Sigmoid colon (tissue), 7 donors: ENCODE results near the gene CNTNAP5. TPM values are rescaled to one million over a fixed set of nuclear protein-coding genes. Genes with fewer than 3 reads are reported as not detected.
"Not testable (repeated sequence)": the region's sequence is repeated elsewhere in the genome, so short reads cannot be mapped to it uniquely, and the experiment has no call there.

Experiments used
- DNase-seq: peaks from one replicate; pipeline ENCODE4 v3.0.0-alpha.2; 2019
- H3K27ac ChIP-seq, 4 donors: fragments of 200-600 bp; sonication (generic); one replicate each; pipeline ENCODE4 v1.5.1; 2016 to 2019; ENCODE audit warnings: mild to moderate bottlenecking in 1 of 4
- H3K27me3 ChIP-seq, 3 donors: fragments of 200-600 bp; sonication (generic); one replicate each; pipeline ENCODE4 v1.5.1; 2019; ENCODE audit warnings: mild to moderate bottlenecking in 1 of 3
- H3K36me3 ChIP-seq, 4 donors: fragments of 200-600 bp; sonication (generic); one replicate each; pipeline ENCODE4 v1.5.1; 2016 to 2019
- H3K4me1 ChIP-seq, 4 donors: fragments of 200-600 bp; sonication (generic); one replicate each; pipeline ENCODE4 v1.5.1; 2017 to 2019
- H3K4me3 ChIP-seq, 4 donors: fragments of 200-600 bp; sonication (generic); one replicate each; pipeline ENCODE4 v1.5.1; 2017 to 2019; ENCODE audit warnings: mild to moderate bottlenecking in 2 of 4, moderate library complexity in 1 of 4
- H3K9me3 ChIP-seq, 4 donors: fragments of 200-600 bp in 3 of 4; sonication (generic) in 3 of 4; one replicate each; pipeline versions ENCODE4 v1.5.1 to v1.6.1; 2013 to 2019
- EP300 ChIP-seq, 4 donors: sonication (generic); formaldehyde crosslinking; IDR thresholded peaks; one replicate each; pipeline ENCODE4 v1.6.1; 2017; ENCODE audit warnings: antibody characterized with exemption in 4 of 4
- POLR2A ChIP-seq, 2 donors: fragments of 450-650 bp; IDR thresholded peaks; one replicate each; pipeline ENCODE4 v1.6.1; 2016; ENCODE audit warnings: antibody characterized with exemption in 2 of 2, mild to moderate bottlenecking in 2 of 2, moderate library complexity in 2 of 2
- POLR2AphosphoS5 ChIP-seq, 4 donors: sonication (generic); formaldehyde crosslinking; IDR thresholded peaks; one replicate each; pipeline ENCODE4 v1.6.1; 2017; ENCODE audit warnings: antibody characterized with exemption in 4 of 4
- WGBS, 2 donors: extraction: QIAGEN DNeasy Blood & Tissue Kit; methylation state at CpG; one replicate each; pipeline ENCODE4 v1.1.7; 2013; 5-methylcytosine and 5-hydroxymethylcytosine counted together
- intact Hi-C: fragments of 100-400 bp; cut with DNase I; formaldehyde crosslinking; loops from one replicate; pipeline ENCODE4 v1.15.1; 2023
- polyA plus RNA-seq, 3 donors: library from polyadenylated mRNA; stranded (reverse); fragments of 200-250 nt; gene quantifications; one replicate each; pipeline ENCODE4 v1.2.3, GENCODE V29; 2013
- total RNA-seq, 4 donors: library from RNA; depleted of rRNA; stranded (reverse); fragments of >200 nt; gene quantifications; one replicate each; pipeline ENCODE4 v1.1.0, GENCODE V29; 2016
- TF ChIP-seq, protein P1 (sequence below), 4 experiments: fragments of 450-650 bp in 3 of 4; fragments of 200-600 bp in 1 of 4; IDR thresholded peaks; one replicate each; pipeline ENCODE4 v1.5.1; 2016 to 2019; ENCODE audit warnings: antibody characterized with exemption in 4 of 4, mild to moderate bottlenecking in 3 of 4, moderate library complexity in 2 of 4
- donor health status: healthy with polysubstance abuse.
- donor health status: Bipolar disorder and iron deficiency.
- donor health status: healthy.

The CNTNAP5 gene
- total and polyA plus RNA-seq, 7 donors: 0.74 to 4.5 (median 1.5) TPM; not detected in 2

DNA sequence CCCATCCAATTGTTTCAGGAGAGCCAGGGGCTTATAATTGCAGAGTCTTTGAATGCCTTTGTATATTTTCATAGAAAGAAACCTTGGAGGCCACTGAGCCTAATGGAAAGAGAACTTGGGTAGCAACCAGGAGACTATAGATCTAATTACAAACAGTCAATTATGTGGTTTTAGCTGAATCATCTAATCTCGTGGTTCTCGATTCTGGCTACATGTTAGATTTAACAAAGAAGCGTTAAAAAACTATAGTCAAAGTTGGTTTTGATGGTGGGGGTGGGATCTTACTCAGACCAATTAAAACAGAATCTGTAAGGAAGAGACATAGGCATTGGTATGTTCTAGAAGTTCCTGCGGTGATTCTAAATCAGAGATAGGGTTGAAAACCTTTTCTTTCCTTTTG is 344.1 kb downstream of the CNTNAP5 start:
- H3K36me3 ChIP-seq: no peaks in the 10 kb centered on the region
- no peaks in the 10 kb centered on the region for H3K4me1 ChIP-seq
- H3K4me3 ChIP-seq: no peak overlapping the region
- WGBS, 2 donors: 77 to 87% methylated on average over 4 of the region's 4 CpGs
- intact Hi-C loops: no loop called here
- TF ChIP-seq EP300 (IDR thresholded peaks at IDR 0.05) (no peak), POLR2A (IDR thresholded peaks at IDR 0.05) (no peak), POLR2AphosphoS5 (IDR thresholded peaks at IDR 0.05) (no peak)
- TF ChIP-seq, protein P1, sequence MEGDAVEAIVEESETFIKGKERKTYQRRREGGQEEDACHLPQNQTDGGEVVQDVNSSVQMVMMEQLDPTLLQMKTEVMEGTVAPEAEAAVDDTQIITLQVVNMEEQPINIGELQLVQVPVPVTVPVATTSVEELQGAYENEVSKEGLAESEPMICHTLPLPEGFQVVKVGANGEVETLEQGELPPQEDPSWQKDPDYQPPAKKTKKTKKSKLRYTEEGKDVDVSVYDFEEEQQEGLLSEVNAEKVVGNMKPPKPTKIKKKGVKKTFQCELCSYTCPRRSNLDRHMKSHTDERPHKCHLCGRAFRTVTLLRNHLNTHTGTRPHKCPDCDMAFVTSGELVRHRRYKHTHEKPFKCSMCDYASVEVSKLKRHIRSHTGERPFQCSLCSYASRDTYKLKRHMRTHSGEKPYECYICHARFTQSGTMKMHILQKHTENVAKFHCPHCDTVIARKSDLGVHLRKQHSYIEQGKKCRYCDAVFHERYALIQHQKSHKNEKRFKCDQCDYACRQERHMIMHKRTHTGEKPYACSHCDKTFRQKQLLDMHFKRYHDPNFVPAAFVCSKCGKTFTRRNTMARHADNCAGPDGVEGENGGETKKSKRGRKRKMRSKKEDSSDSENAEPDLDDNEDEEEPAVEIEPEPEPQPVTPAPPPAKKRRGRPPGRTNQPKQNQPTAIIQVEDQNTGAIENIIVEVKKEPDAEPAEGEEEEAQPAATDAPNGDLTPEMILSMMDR (IDR thresholded peaks at IDR 0.05): no peak
- no peak overlapping the region for H3K27ac ChIP-seq
- peaks cover 0 to 4% (median 0%) of the 10 kb centered on the region in 4 donors for H3K9me3 ChIP-seq
- no peaks in the 10 kb centered on the region for H3K27me3 ChIP-seq
- no peak for DNase-seq

DNA sequence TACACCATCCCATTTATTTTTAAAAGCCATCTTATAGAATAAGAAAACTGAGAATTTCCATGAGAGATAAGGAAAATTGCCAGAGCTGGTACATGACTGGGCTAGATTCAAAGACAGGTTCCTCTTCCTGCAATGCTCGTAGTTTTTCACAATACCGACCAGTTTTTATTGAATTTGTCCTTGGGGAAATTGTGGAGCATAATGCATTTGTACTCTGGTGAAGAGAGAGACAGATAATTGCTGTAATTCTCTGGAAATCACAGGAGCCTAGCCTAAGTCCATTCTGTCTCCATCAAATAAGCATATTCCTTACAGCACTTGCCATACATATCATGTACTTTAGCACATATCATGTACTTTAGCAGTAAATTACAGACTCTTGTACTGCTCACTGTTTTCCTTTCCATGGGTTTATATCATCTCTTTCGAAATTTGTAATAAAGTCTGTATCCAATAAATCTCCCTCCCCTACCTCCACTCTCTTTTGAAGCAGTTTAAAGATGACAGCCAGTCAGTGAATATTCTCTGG is 355.2 kb downstream of the CNTNAP5 start:
- Histone ChIP-seq H3K27ac (no peak overlapping the region), H3K9me3 (no peaks in the 10 kb centered on the region), H3K36me3 (no peaks in the 10 kb centered on the region), H3K4me3 (no peak overlapping the region), H3K4me1 (no peaks in the 10 kb centered on the region), H3K27me3 (no peaks in the 10 kb centered on the region)
- no peak for TF ChIP-seq POLR2AphosphoS5 (IDR thresholded peaks at IDR 0.05)
- no peak for TF ChIP-seq EP300 (IDR thresholded peaks at IDR 0.05)
- TF ChIP-seq, protein P1 (IDR thresholded peaks at IDR 0.05): no peak
- TF ChIP-seq POLR2A (IDR thresholded peaks at IDR 0.05): no peak
- DNase-seq: no peak
- intact Hi-C loops: no loop called here
- WGBS, 2 donors: 69 to 71% methylated on average over 3 of the region's 3 CpGs

DNA sequence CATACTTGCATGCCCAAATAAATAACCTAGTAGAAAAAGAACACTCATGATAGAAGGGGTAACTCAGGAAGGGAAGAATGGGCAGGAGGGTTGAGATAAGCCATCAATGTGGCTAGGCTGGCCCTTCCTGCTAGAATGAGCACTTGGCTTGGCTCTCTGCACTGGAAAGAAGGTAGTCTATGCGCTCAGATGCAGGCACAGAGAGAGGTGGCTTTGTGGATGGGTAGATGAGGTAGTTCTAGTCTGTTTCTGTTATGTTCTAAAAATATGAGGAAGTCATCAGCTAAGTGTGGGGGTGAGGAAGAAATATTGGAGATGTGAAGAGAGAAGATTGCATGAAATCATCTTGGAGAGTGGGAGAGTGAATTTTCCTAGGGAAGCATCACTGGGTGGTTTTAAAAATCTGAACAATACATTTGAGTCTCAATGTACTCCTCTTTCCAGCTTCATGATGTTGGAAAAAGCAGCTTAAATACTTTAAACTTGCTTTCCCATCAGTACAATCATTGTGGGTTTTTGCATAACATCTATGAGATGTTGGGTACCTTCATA is 357.1 kb downstream of the CNTNAP5 start:
- Histone ChIP-seq H3K27ac (no peak overlapping the region), H3K36me3 (no peaks in the 10 kb centered on the region), H3K4me1 (no peaks in the 10 kb centered on the region), H3K27me3 (no peaks in the 10 kb centered on the region), H3K9me3 (no peaks in the 10 kb centered on the region), H3K4me3 (no peak overlapping the region)
- no peak for DNase-seq
- intact Hi-C loops: no loop called here
- TF ChIP-seq POLR2A (IDR thresholded peaks at IDR 0.05) (no peak), EP300 (IDR thresholded peaks at IDR 0.05) (no peak), POLR2AphosphoS5 (IDR thresholded peaks at IDR 0.05) (no peak)
- TF ChIP-seq, protein P1 (IDR thresholded peaks at IDR 0.05): no peak
- WGBS, 2 donors: 86 to 91% methylated on average over 1 of the region's 1 CpG

DNA sequence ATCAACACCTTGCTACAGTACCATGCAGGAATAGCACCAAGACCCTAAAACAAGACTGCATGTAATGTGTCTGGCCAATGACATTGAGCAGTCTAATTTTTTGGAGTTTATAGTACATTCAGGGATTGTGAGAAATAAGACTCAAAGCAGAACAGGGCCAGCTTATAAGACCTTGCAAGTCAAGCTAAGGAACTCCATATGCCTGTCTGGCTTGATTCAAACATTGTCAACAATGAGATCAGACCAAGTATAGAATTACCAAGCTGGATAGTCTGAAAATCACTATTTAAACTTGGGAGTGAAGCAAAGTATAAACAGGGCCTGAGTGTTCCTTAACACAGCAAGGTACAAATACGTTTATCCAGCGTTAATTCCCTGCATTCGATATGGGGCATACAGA is 370.9 kb downstream of the CNTNAP5 start:
- whole genome bisulfite sequencing, 2 donors: 69 to 74% methylated on average over 3 of the region's 3 CpGs
- Histone ChIP-seq H3K4me1 (no peaks in the 10 kb centered on the region), H3K9me3 (no peaks in the 10 kb centered on the region), H3K27me3 (no peaks in the 10 kb centered on the region), H3K4me3 (no peak overlapping the region), H3K36me3 (no peaks in the 10 kb centered on the region), H3K27ac (no peak overlapping the region)
- TF ChIP-seq, protein P1 (IDR thresholded peaks at IDR 0.05): no peak
- TF ChIP-seq EP300 (IDR thresholded peaks at IDR 0.05) (no peak), POLR2A (IDR thresholded peaks at IDR 0.05) (no peak), POLR2AphosphoS5 (IDR thresholded peaks at IDR 0.05) (no peak)
- intact Hi-C loops: no loop called here
- DNase-seq: no peak

DNA sequence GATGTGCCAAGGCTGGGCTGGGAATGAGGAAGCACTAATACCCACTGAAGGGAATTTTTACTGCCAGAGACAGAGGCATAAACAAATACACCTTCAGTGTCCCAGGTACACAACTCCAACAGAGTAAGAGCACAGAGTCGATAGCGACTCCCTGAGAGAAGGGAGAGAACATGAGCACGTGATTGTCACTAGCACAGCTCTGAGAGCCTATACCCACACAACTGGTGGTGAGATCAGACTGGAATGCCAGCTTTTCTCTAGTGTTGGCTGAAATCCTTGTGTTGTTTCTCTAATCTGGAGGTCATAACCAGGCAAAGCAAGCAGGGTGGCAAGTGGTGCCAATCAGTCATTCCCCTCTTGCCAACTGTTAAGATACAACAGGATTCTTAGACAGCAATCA is 377.2 kb downstream of the CNTNAP5 start:
- no peaks in the 10 kb centered on the region for H3K27me3 ChIP-seq
- DNase-seq: no peak
- H3K4me1 ChIP-seq: no peaks in the 10 kb centered on the region
- no peaks in the 10 kb centered on the region for H3K9me3 ChIP-seq
- intact Hi-C loops: no loop called here
- H3K36me3 ChIP-seq: no peaks in the 10 kb centered on the region
- WGBS, 2 donors: 70 to 84% methylated on average over 3 of the region's 3 CpGs
- no peak overlapping the region for H3K4me3 ChIP-seq
- no peak overlapping the region for H3K27ac ChIP-seq
- TF ChIP-seq POLR2AphosphoS5 (IDR thresholded peaks at IDR 0.05) (no peak), POLR2A (IDR thresholded peaks at IDR 0.05) (no peak), EP300 (IDR thresholded peaks at IDR 0.05) (no peak)
- TF ChIP-seq, protein P1 (IDR thresholded peaks at IDR 0.05): no peak

DNA sequence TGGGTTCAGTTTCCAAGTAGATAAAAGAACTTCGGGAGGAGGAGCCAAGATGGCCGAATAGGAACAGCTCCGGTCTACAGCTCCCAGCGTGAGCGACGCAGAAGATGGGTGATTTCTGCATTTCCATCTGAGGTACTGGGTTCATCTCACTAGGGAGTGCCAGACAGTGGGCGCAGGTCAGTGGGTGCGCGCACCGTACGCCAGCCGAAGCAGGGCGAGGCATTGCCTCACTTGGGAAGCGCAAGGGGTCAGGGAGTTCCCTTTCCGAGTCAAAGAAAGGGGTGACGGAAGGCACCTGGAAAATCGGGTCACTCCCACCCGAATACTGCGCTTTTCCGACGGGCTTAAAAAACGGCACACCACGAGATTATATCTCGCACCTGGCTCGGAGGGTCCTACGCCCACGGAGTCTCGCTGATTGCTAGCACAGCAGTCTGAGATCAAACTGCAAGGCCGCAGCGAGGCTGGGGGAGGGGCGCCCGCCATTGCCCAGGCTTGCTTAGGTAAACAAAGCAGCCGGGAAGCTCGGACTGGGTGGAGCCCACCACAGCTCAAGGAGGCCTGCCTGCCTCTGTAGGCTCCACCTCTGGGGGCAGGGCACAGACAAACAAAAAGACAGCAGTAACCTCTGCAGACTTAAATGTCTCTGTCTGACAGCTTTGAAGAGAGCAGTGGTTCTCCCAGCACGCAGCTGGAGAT is 382.9 kb downstream of the CNTNAP5 start:
- DNase-seq, H3K27me3 ChIP-seq, intact Hi-C loops, H3K27ac ChIP-seq, H3K9me3 ChIP-seq, H3K4me3 ChIP-seq, H3K36me3 ChIP-seq, H3K4me1 ChIP-seq: not testable (repeated sequence)
- 76 to 82% methylated on average over 34 of the region's 35 CpGs for WGBS, 2 donors
